ENCODE data around the gene USP17L13.
"Not testable (repeated sequence)": the region's sequence is repeated elsewhere in the genome, so short reads cannot be mapped to it uniquely, and the experiment has no call there.

- TF ChIP-seq CTCF (IDR thresholded peaks at IDR 0.05); EZH2 (IDR thresholded peaks at IDR 0.05; ENCODE audit: borderline replicate concordance, insufficient read depth, low read depth, low read length, poor library complexity, severe bottlenecking): not testable (repeated sequence)
Observed at GRCh38 chr4:9271719-9272118, 47.0 kb downstream of the USP17L13 start.

Measured in B cell (primary cell).